Measurements from ENCODE around the gene SLC7A10. TPM values are rescaled to one million over a fixed set of nuclear protein-coding genes. Genes with fewer than 3 reads are reported as not detected.
"Not testable (repeated sequence)": the region's sequence is repeated elsewhere in the genome, so short reads cannot be mapped to it uniquely, and the experiment has no call there.

Gene SLC7A10
- polyA plus RNA-seq, 1 donor from 2014 or later: not detected

DNA sequence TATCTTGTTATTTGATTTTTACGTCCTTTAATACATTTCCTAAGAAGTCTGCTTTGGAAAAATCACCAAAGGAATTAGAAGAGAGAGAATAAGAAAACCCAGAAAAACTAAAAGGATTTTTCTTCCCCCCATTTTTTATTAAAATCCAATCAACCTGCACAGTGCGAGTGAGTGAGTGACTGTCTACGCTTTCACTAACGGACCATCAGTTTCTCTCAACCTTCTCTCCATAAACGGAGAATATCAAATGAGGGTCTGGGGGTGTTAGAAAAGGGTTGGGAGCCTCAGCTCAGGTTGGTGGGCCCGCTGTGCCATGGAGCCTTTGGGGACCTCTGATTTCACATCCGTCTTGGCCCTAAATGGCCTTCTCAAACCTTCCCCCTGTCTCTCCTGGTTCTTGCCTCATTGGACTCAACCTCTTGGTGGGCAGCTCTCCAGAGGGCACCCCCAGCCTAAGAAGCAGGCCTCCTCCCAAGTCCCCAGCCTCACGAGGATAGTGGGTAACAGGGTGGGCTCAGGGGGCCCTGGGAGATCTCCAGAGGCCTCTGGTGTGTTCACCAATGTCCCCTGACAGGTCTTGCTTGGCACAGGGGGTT lies 32.3 kb downstream of the SLC7A10 start:
- TF ChIP-seq SMC3 (conservative IDR thresholded peaks at IDR 0.05; ENCODE audit: poor library complexity) (no peak), POLR2AphosphoS5 (IDR thresholded peaks at IDR 0.05) (no peak), EZH2 (IDR thresholded peaks at IDR 0.05; ENCODE audit: borderline replicate concordance, insufficient read depth, low read length, poor library complexity, severe bottlenecking) (no peak)
- TF ChIP-seq, protein P1, sequence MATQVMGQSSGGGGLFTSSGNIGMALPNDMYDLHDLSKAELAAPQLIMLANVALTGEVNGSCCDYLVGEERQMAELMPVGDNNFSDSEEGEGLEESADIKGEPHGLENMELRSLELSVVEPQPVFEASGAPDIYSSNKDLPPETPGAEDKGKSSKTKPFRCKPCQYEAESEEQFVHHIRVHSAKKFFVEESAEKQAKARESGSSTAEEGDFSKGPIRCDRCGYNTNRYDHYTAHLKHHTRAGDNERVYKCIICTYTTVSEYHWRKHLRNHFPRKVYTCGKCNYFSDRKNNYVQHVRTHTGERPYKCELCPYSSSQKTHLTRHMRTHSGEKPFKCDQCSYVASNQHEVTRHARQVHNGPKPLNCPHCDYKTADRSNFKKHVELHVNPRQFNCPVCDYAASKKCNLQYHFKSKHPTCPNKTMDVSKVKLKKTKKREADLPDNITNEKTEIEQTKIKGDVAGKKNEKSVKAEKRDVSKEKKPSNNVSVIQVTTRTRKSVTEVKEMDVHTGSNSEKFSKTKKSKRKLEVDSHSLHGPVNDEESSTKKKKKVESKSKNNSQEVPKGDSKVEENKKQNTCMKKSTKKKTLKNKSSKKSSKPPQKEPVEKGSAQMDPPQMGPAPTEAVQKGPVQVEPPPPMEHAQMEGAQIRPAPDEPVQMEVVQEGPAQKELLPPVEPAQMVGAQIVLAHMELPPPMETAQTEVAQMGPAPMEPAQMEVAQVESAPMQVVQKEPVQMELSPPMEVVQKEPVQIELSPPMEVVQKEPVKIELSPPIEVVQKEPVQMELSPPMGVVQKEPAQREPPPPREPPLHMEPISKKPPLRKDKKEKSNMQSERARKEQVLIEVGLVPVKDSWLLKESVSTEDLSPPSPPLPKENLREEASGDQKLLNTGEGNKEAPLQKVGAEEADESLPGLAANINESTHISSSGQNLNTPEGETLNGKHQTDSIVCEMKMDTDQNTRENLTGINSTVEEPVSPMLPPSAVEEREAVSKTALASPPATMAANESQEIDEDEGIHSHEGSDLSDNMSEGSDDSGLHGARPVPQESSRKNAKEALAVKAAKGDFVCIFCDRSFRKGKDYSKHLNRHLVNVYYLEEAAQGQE (IDR thresholded peaks at IDR 0.05; ENCODE audit: borderline replicate concordance): no peak
- no peaks in the 10 kb centered on the region for H4K20me1 ChIP-seq (ENCODE audit: insufficient read depth)
- H3K9me3 ChIP-seq (ENCODE audit: low read length): no peaks in the 10 kb centered on the region
- peak overlapping the region; percentile 74 for H3K9ac ChIP-seq (ENCODE audit: low read length)
- peak overlapping the region; percentile 65 for H3K4me2 ChIP-seq (ENCODE audit: low read length)
- no peaks in the 10 kb centered on the region for H3K9me2 ChIP-seq (ENCODE audit: insufficient read depth, low read length)
- H2AFZ ChIP-seq (ENCODE audit: low read depth, low read length): peak overlapping the region; percentile 65
- H3K4me3 ChIP-seq (ENCODE audit: low read length): peak overlapping the region; percentile 64
- H3K36me3 ChIP-seq (ENCODE audit: insufficient read depth, low read length): no peaks in the 10 kb centered on the region
- H3K79me2 ChIP-seq (replicated peaks; ENCODE audit: insufficient read depth, low read length): peaks cover 17% of the 10 kb centered on the region
- H3F3A ChIP-seq (ENCODE audit: insufficient read depth, low read length, poor library complexity, severe bottlenecking): no peaks in the 10 kb centered on the region
- H3K27me3 ChIP-seq (ENCODE audit: insufficient read depth, low read depth, low read length): no peaks in the 10 kb centered on the region
- peak overlapping the region; percentile 54 for H3K27ac ChIP-seq (ENCODE audit: low read length)

DNA sequence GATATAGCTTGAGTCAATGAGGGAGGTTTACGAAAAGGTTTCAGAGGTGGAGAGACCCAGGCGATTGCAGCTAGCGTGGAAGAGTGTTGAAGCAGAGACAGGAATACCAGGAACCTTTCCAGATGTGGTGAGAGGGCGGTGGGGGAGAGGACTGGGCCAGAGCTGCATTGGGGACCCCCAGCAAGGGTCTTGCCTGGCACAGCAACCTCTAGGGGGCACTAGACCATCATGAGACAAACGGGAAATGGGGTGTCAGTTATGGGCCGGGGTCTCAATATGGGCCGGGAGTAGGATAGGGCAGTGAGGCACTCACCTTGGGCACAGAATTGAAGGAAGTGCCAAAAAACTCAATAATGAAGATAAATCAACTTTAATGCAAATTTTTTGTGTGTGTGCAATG lies 33.6 kb downstream of the SLC7A10 start:
- H3K27me3 ChIP-seq (ENCODE audit: insufficient read depth, low read depth, low read length): no peaks in the 10 kb centered on the region
- no peak overlapping the region for H2AFZ ChIP-seq (ENCODE audit: low read depth, low read length)
- H4K20me1 ChIP-seq (ENCODE audit: insufficient read depth): no peaks in the 10 kb centered on the region
- TF ChIP-seq EP300 (conservative IDR thresholded peaks at IDR 0.05; ENCODE audit: poor library complexity, severe bottlenecking): no peak
- TF ChIP-seq, protein P2, sequence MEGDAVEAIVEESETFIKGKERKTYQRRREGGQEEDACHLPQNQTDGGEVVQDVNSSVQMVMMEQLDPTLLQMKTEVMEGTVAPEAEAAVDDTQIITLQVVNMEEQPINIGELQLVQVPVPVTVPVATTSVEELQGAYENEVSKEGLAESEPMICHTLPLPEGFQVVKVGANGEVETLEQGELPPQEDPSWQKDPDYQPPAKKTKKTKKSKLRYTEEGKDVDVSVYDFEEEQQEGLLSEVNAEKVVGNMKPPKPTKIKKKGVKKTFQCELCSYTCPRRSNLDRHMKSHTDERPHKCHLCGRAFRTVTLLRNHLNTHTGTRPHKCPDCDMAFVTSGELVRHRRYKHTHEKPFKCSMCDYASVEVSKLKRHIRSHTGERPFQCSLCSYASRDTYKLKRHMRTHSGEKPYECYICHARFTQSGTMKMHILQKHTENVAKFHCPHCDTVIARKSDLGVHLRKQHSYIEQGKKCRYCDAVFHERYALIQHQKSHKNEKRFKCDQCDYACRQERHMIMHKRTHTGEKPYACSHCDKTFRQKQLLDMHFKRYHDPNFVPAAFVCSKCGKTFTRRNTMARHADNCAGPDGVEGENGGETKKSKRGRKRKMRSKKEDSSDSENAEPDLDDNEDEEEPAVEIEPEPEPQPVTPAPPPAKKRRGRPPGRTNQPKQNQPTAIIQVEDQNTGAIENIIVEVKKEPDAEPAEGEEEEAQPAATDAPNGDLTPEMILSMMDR (IDR thresholded peaks at IDR 0.05; ENCODE audit: poor library complexity, severe bottlenecking): peak; percentile 29
- no peak overlapping the region for H3K27ac ChIP-seq (ENCODE audit: low read length)
- H3K9me3 ChIP-seq (ENCODE audit: low read length): no peaks in the 10 kb centered on the region
- no peak overlapping the region for H3K4me3 ChIP-seq (ENCODE audit: low read length)
- H3K9ac ChIP-seq (ENCODE audit: low read length): no peak overlapping the region
- no peak overlapping the region for H3K4me2 ChIP-seq (ENCODE audit: low read length)
- no peaks in the 10 kb centered on the region for H3K9me2 ChIP-seq (ENCODE audit: insufficient read depth, low read length)
- H3K36me3 ChIP-seq (ENCODE audit: insufficient read depth, low read length): no peaks in the 10 kb centered on the region
- no peaks in the 10 kb centered on the region for H3F3A ChIP-seq (ENCODE audit: insufficient read depth, low read length, poor library complexity, severe bottlenecking)
- H3K79me2 ChIP-seq (replicated peaks; ENCODE audit: insufficient read depth, low read length): peaks cover 17% of the 10 kb centered on the region

DNA sequence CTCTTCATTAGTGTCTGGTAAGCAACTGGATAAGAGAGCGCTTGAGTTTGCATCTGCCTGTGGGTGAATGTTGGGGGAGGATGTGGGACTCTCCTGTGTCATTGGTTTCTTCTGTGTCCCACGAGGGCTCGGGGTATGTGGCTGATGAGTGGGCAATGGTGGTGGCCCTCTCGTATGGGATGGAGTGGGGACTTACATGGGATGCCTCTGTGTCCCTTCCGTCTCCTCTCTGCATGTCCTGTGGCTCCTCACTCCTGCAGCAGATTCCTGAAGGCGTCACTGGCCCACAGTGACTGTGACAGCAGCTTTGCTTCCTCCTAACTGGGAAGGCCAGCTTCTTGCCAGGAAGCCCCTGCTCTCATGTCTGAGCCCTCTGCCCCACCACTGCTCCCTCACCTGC lies 34.1 kb downstream of the SLC7A10 start:
- H3K9me3 ChIP-seq (ENCODE audit: low read length): no peaks in the 10 kb centered on the region
- no peak overlapping the region for H2AFZ ChIP-seq (ENCODE audit: low read depth, low read length)
- H4K20me1 ChIP-seq (ENCODE audit: insufficient read depth): no peaks in the 10 kb centered on the region
- no peaks in the 10 kb centered on the region for H3K36me3 ChIP-seq (ENCODE audit: insufficient read depth, low read length)
- H3K4me3 ChIP-seq (ENCODE audit: low read length): no peak overlapping the region
- TF ChIP-seq EZH2 (IDR thresholded peaks at IDR 0.05; ENCODE audit: borderline replicate concordance, insufficient read depth, low read length, poor library complexity, severe bottlenecking) (no peak), MXI1 (conservative IDR thresholded peaks at IDR 0.05; ENCODE audit: poor library complexity, severe bottlenecking) (no peak)
- no peak overlapping the region for H3K27ac ChIP-seq (ENCODE audit: low read length)
- no peaks in the 10 kb centered on the region for H3K27me3 ChIP-seq (ENCODE audit: insufficient read depth, low read depth, low read length)
- no peak overlapping the region for H3K4me2 ChIP-seq (ENCODE audit: low read length)
- no peaks in the 10 kb centered on the region for H3F3A ChIP-seq (ENCODE audit: insufficient read depth, low read length, poor library complexity, severe bottlenecking)
- H3K79me2 ChIP-seq (replicated peaks; ENCODE audit: insufficient read depth, low read length): peaks cover 17% of the 10 kb centered on the region
- H3K9me2 ChIP-seq (ENCODE audit: insufficient read depth, low read length): no peaks in the 10 kb centered on the region
- H3K9ac ChIP-seq (ENCODE audit: low read length): no peak overlapping the region

DNA sequence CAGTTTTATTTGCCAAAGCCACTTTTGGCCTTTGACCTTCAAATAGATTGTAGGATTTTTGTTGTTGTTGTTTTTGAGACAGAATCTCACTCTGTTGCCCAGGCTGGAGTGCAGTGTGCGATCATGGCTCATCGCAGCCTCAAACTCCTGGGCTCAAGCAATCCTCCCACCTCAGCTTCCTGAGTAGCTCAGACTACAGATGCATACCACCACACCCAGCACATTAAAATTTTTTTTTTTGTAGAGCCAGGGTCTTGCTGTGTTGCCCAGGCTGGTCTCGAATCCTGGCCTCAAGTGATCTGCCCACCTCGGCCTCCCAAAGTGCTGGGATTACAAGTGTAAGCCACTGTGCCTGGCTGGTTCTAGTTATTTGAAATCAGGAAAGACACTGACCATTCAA lies 34.6 kb downstream of the SLC7A10 start:
- not testable (repeated sequence) for H3K4me3 ChIP-seq (ENCODE audit: low read length); H3K9me2 ChIP-seq (ENCODE audit: insufficient read depth, low read length); H3F3A ChIP-seq (ENCODE audit: insufficient read depth, low read length, poor library complexity, severe bottlenecking); H3K27ac ChIP-seq (ENCODE audit: low read length); H2AFZ ChIP-seq (ENCODE audit: low read depth, low read length); H3K27me3 ChIP-seq (ENCODE audit: insufficient read depth, low read depth, low read length); H3K9ac ChIP-seq (ENCODE audit: low read length); H3K4me2 ChIP-seq (ENCODE audit: low read length); H3K36me3 ChIP-seq (ENCODE audit: insufficient read depth, low read length); H4K20me1 ChIP-seq (ENCODE audit: insufficient read depth); H3K9me3 ChIP-seq (ENCODE audit: low read length)
- peaks cover 17% of the 10 kb centered on the region for H3K79me2 ChIP-seq (replicated peaks; ENCODE audit: insufficient read depth, low read length)

All from neural cell (in vitro differentiated cells).